CD4-positive, CD25-positive, alpha-beta regulatory T cell (primary cell): Measurements from ENCODE around the gene DCDC1. TPM values are rescaled to one million over a fixed set of nuclear protein-coding genes. Genes with fewer than 3 reads are reported as not detected.

Experiments
- ATAC-seq, 2 donors: fragments of 150-1000 bp; cut with Tn5 transposase; one replicate each; pipeline ENCODE4 v1.10.0; 2021; ENCODE audit warnings: low read depth in 2 of 2, moderate number of reproducible peaks in 2 of 2, moderate library complexity in 1 of 2
- DNase-seq, 3 donors: peaks; one replicate each; pipeline versions ENCODE4 v3.0.0 to v3.0.0-alpha.2; 2012 to 2022; ENCODE audit warnings: mixed read lengths in 1 of 3
- H3K27ac ChIP-seq: one replicate; pipeline ENCODE4 v1.7.0; 2013; ENCODE audit warnings: mild to moderate bottlenecking, low read length; ENCODE audit not compliant: insufficient read depth, poor library complexity, severe bottlenecking
- H3K27me3 ChIP-seq: one replicate; pipeline ENCODE4 v1.7.0; 2013; ENCODE audit warnings: low read length; ENCODE audit not compliant: control insufficient read depth, insufficient read depth
- H3K36me3 ChIP-seq: one replicate; pipeline ENCODE4 v1.7.0; 2013; ENCODE audit warnings: mild to moderate bottlenecking, low read length, moderate library complexity; ENCODE audit not compliant: control insufficient read depth, insufficient read depth
- H3K4me1 ChIP-seq: 2 replicates; pipeline ENCODE4 v1.7.0; 2013; ENCODE audit warnings: mild to moderate bottlenecking, low read length; ENCODE audit not compliant: insufficient read depth, control insufficient read depth, poor library complexity, severe bottlenecking
- H3K4me3 ChIP-seq: one replicate; pipeline ENCODE4 v1.7.0; 2013; ENCODE audit warnings: low read depth, mild to moderate bottlenecking, low read length, moderate library complexity
- H3K9me3 ChIP-seq, 2 experiments: 1 replicate in 1 of 2; 2 replicates in 1 of 2; pipeline ENCODE4 v1.7.0; 2013; ENCODE audit warnings: low read length in 2 of 2, mild to moderate bottlenecking in 1 of 2, moderate library complexity in 1 of 2; ENCODE audit not compliant: control insufficient read depth in 2 of 2
- H3K27ac Mint-ChIP-seq, 3 donors: one replicate each; pipeline ENCODE4 v1.8.0; 2020 to 2022; ENCODE audit warnings: mild to moderate bottlenecking in 3 of 3, mixed read lengths in 3 of 3, moderate library complexity in 2 of 3
- H3K27me3 Mint-ChIP-seq: one replicate; pipeline ENCODE4 v1.8.0; 2022; ENCODE audit warnings: mild to moderate bottlenecking, mixed read lengths
- H3K36me3 Mint-ChIP-seq: one replicate; pipeline ENCODE4 v1.8.0; 2020; ENCODE audit warnings: mixed read lengths
- H3K4me1 Mint-ChIP-seq, 4 donors: one replicate each; pipeline ENCODE4 v1.8.0; 2020 to 2022; ENCODE audit warnings: mixed read lengths in 4 of 4, mild to moderate bottlenecking in 1 of 4
- H3K4me3 Mint-ChIP-seq, 4 donors: one replicate each; pipeline ENCODE4 v1.8.0; 2020 to 2022; ENCODE audit warnings: mild to moderate bottlenecking in 4 of 4, mixed read lengths in 4 of 4, moderate library complexity in 3 of 4
- H3K9me3 Mint-ChIP-seq, 7 donors: one replicate each; pipeline ENCODE4 v1.8.0; 2020 to 2022; ENCODE audit warnings: mixed read lengths in 7 of 7, mild to moderate bottlenecking in 3 of 7, moderate library complexity in 2 of 7
- polyA plus RNA-seq, 4 donors: library from polyadenylated mRNA; unstranded; fragments of 300-500 nt; fragmentation: Illumina TruSeq; gene quantifications; one replicate each; pipeline ENCODE4 v1.2.3, GENCODE V29; 2021
- total RNA-seq: library from RNA; stranded (reverse); gene quantifications from one replicate; pipeline ENCODE4 v1.2.3, GENCODE V29; 2022

Gene DCDC1
- total and polyA plus RNA-seq, 5 donors from 2014 or later = not detected

DNA sequence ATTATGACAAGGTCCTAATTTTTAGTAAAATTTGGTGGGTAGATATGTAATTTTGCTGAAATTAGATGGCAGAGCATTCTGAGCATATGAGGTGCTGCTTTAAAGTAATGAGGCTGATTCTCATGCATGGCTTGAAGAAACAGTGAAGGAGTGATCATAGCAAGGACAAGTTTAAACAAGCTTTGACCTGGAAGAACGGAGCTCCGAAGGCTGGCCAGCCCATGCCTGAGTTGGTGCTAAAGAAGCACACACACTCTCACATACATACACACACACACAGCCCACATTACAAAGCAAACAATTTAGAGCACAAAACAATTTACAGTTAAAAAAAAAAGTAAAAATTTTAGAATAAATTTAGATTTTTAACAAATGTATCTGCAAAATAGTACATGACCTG, 150.7 kb downstream of the DCDC1 start:
- H3K4me1 Mint-ChIP-seq = no peaks in the 10 kb centered on the region
- no peak overlapping the region for H3K27ac ChIP-seq
- no peaks in the 10 kb centered on the region for H3K27me3 Mint-ChIP-seq
- ATAC-seq = no peak
- H3K9me3 ChIP-seq = no peaks in the 10 kb centered on the region
- H3K4me3 ChIP-seq = no peak overlapping the region
- H3K27ac Mint-ChIP-seq = no peak overlapping the region
- H3K9me3 Mint-ChIP-seq = peaks cover 0 to 2% (median 0%) of the 10 kb centered on the region in 7 donors
- H3K27me3 ChIP-seq = no peaks in the 10 kb centered on the region
- H3K4me3 Mint-ChIP-seq = no peak overlapping the region
- H3K36me3 Mint-ChIP-seq = no peaks in the 10 kb centered on the region
- DNase-seq = no peak
- no peaks in the 10 kb centered on the region for H3K4me1 ChIP-seq
- H3K36me3 ChIP-seq = no peaks in the 10 kb centered on the region

DNA sequence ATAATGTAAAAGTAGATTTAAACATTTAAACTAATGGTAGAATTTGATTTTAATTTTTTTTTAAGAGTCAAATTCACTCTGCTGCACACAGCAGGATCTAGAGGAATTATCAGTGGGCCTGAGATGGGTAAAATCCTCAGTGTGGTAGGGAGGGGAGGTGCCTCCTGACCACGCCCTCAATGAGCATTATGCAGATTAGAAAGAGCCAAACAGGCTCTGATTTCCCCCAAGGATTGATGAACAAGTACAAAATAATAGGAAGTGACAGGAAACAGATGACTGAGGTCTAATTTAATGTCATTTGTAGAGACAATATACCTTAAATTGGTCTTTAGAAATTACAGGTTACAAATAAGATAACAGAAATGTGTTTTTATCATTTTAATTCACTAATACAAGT, 155.2 kb downstream of the DCDC1 start:
- H3K36me3 Mint-ChIP-seq = no peaks in the 10 kb centered on the region
- H3K4me1 Mint-ChIP-seq = no peaks in the 10 kb centered on the region
- no peak for ATAC-seq
- Histone ChIP-seq H3K9me3 (no peaks in the 10 kb centered on the region), H3K4me1 (no peaks in the 10 kb centered on the region), H3K36me3 (no peaks in the 10 kb centered on the region), H3K27me3 (no peaks in the 10 kb centered on the region), H3K4me3 (no peak overlapping the region), H3K27ac (no peak overlapping the region)
- no peak for DNase-seq
- no peak overlapping the region for H3K27ac Mint-ChIP-seq
- H3K27me3 Mint-ChIP-seq = no peaks in the 10 kb centered on the region
- H3K9me3 Mint-ChIP-seq = no peaks in the 10 kb centered on the region
- H3K4me3 Mint-ChIP-seq = no peak overlapping the region

DNA sequence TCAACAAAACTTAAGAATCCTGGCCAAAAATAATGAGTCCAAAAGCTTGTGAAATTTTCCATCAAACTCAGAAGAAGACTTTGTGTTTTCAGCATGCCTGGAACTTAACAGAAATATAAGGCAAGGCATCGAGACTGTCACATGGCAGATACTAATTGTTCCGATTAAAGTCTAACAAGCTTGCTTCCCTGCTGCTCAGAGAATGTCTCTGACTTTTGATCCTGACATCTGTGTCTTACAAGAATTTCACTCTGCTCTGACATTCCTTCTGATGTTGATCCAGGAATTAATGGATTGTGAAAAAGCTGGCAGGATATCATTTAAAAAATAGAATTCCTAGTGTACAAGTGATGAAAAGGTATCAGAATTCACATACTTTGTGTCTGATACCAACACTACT, 170.2 kb downstream of the DCDC1 start:
- H3K27me3 ChIP-seq = no peaks in the 10 kb centered on the region
- H3K4me1 Mint-ChIP-seq = no peaks in the 10 kb centered on the region
- H3K36me3 Mint-ChIP-seq = no peaks in the 10 kb centered on the region
- no peak overlapping the region for H3K27ac Mint-ChIP-seq
- peaks cover 0 to 5% (median 0%) of the 10 kb centered on the region in 7 donors for H3K9me3 Mint-ChIP-seq
- no peaks in the 10 kb centered on the region for H3K4me1 ChIP-seq
- no peak overlapping the region for H3K27ac ChIP-seq
- no peak for ATAC-seq
- no peaks in the 10 kb centered on the region for H3K27me3 Mint-ChIP-seq
- H3K36me3 ChIP-seq = no peaks in the 10 kb centered on the region
- no peak overlapping the region for H3K4me3 Mint-ChIP-seq
- no peak overlapping the region for H3K4me3 ChIP-seq
- DNase-seq = no peak
- H3K9me3 ChIP-seq = no peaks in the 10 kb centered on the region

DNA sequence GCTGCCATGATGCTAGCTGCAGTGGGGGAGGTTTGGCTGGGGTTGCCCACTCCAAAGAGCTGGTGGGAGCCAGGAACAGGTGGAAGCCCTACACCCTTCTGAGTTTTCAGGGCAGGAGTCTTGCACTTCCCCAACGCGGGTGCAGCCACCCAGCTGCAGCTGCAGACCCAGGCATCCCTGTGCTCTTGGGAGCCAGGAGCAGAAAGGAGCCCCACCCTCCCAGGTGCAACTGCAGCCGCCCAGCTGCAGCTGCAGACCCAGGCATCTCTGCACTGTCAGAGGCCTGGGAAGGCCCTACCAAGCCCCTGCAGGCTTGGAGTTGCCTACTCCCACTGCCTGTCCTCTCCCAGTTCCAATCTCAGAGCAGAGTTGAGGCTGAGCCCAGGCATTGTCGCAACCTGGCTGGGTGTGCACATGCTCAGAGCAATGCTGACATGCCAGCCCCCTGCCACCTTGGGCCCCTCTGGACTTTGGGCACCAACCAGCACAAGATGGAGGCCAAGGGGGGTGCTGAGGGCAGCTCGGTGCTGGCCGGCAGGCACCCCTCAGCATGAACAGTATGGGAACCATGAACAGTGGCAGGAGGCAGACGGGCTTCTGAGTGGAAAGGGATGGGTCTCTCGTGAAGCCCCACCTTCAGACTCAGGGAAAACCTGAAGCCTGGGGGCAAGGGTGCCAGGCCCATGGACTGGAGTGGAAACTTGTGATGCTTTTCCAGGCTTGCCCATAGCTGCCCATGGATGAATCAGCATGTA, 195.4 kb downstream of the DCDC1 start:
- Mint-ChIP-seq H3K36me3 (no peaks in the 10 kb centered on the region), H3K27me3 (no peaks in the 10 kb centered on the region), H3K27ac (no peak overlapping the region), H3K4me1 (no peaks in the 10 kb centered on the region), H3K9me3 (peaks cover 0 to 27% (median 6%) of the 10 kb centered on the region in 7 donors), H3K4me3 (no peak overlapping the region)
- H3K36me3 ChIP-seq = no peaks in the 10 kb centered on the region
- H3K9me3 ChIP-seq = no peaks in the 10 kb centered on the region
- ATAC-seq (no peak), DNase-seq (no peak)
- H3K27ac ChIP-seq = no peak overlapping the region
- H3K4me1 ChIP-seq = no peaks in the 10 kb centered on the region
- H3K4me3 ChIP-seq = no peak overlapping the region
- no peaks in the 10 kb centered on the region for H3K27me3 ChIP-seq

DNA sequence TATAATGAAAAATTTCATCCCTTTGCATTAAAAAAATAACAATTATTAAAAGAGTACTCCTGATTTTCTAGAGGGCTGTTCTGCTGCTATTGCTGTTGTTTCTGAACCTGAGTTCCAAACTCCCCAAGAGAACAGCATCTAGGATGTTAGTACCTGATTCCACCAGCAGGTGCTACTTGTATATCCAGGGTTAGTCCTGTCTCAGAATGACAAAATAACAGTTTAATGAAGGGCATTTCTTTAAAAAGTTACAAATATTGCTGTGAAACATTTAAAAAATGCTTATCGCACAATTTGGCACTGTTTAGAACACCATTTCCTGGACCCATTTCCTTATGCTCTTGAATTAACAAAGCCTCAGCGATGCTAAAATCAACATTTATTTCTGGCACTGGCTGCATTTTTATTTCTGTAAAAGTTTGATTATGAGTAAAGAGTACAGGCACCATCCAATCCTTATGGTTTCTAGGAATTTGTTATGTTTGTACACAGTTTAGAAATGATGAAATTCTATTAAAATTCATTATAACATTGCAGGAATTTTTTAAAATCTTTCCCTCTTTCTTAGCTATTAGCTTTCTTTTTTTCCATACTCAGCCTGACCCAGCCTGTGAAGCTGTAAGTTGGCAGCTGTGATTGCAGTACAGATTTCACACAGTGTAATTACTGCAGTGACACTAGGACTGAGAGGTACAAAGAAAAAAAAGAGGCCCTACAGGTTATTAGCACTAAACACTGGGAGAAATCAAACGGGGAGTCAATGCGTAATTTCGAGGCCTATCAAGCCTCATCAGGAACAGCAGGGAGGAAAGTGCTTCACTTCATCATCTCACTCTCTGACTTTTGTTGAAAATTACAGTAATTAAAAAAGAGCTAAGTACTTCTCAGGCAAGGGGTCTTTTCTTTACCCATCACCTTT, 208.8 kb downstream of the DCDC1 start:
- ATAC-seq = no peak
- no peaks in the 10 kb centered on the region for H3K27me3 ChIP-seq
- Mint-ChIP-seq H3K4me3 (no peak overlapping the region), H3K27ac (no peak overlapping the region), H3K4me1 (no peaks in the 10 kb centered on the region), H3K27me3 (no peaks in the 10 kb centered on the region), H3K36me3 (no peaks in the 10 kb centered on the region), H3K9me3 (peaks cover 0 to 2% (median 0%) of the 10 kb centered on the region in 7 donors)
- no peaks in the 10 kb centered on the region for H3K36me3 ChIP-seq
- no peaks in the 10 kb centered on the region for H3K9me3 ChIP-seq
- no peak for DNase-seq
- H3K4me1 ChIP-seq = no peaks in the 10 kb centered on the region
- H3K4me3 ChIP-seq = no peak overlapping the region
- no peak overlapping the region for H3K27ac ChIP-seq

DNA sequence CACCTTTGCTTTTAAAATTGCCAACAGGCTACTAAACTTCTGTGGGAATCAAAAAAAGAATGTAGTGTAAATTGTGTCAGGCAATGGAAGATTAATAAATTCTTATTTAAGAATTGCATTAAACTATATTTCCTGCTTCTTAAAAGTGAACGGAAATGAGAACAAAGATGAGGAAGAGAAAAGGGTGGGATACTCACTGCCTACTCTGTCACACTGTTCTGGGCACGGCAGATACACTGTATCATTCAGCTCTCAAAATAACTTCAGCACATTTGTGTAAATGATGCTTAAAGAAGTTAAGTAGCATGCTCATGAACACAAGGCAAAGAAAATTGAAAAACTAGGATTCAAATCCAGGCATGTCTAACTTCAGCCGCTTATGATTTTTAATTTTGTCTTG, 218.7 kb downstream of the DCDC1 start:
- H3K4me1 ChIP-seq = no peaks in the 10 kb centered on the region
- Mint-ChIP-seq H3K9me3 (peaks cover 0 to 6% (median 3%) of the 10 kb centered on the region in 7 donors), H3K27ac (no peak overlapping the region), H3K4me3 (no peak overlapping the region), H3K36me3 (peaks cover 4% of the 10 kb centered on the region), H3K27me3 (no peaks in the 10 kb centered on the region), H3K4me1 (no peaks in the 10 kb centered on the region)
- H3K9me3 ChIP-seq = no peaks in the 10 kb centered on the region
- H3K27me3 ChIP-seq = no peaks in the 10 kb centered on the region
- no peaks in the 10 kb centered on the region for H3K36me3 ChIP-seq
- H3K4me3 ChIP-seq = no peak overlapping the region
- H3K27ac ChIP-seq = no peak overlapping the region
- ATAC-seq = no peak
- DNase-seq = no peak

DNA sequence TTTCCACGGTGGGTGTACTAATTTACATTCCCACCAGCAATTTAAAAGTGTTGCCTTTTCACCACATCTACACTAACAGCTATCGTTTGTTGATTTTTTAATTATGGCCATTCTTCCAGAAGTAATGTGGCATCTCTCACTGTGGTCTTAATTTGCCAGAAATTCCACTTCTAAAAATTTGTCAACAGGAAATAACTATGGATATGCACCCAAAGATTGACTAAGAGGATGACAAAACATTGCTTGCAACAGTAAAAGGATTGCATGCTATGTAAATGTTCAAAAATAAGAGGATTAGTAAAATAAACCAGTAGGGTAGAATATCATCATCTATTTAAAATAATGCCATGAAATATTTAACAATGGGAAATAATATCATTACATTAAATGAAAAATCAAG, 219.5 kb downstream of the DCDC1 start:
- H3K27ac Mint-ChIP-seq = no peak overlapping the region
- no peak for DNase-seq
- Histone ChIP-seq H3K4me1 (no peaks in the 10 kb centered on the region), H3K27me3 (no peaks in the 10 kb centered on the region), H3K36me3 (no peaks in the 10 kb centered on the region), H3K9me3 (no peaks in the 10 kb centered on the region), H3K4me3 (no peak overlapping the region), H3K27ac (no peak overlapping the region)
- peaks cover 0 to 6% (median 3%) of the 10 kb centered on the region in 7 donors for H3K9me3 Mint-ChIP-seq
- no peak for ATAC-seq
- H3K36me3 Mint-ChIP-seq = peaks cover 4% of the 10 kb centered on the region
- H3K27me3 Mint-ChIP-seq = no peaks in the 10 kb centered on the region
- no peak overlapping the region for H3K4me3 Mint-ChIP-seq
- no peaks in the 10 kb centered on the region for H3K4me1 Mint-ChIP-seq
